GM21737 (cell line): ENCODE measurements around the gene PATZ1.
"Not testable (repeated sequence)": the region's sequence is repeated elsewhere in the genome, so short reads cannot be mapped to it uniquely, and the experiment has no call there.

Experiments used
- ATAC-seq: cut with Tn5 transposase; IDR thresholded peaks from one replicate; pipeline ENCODE4 v1.9.1; 2021; ENCODE audit warnings: mild to moderate bottlenecking, moderate library complexity; ENCODE audit not compliant: unreplicated experiment

Gene PATZ1

DNA sequence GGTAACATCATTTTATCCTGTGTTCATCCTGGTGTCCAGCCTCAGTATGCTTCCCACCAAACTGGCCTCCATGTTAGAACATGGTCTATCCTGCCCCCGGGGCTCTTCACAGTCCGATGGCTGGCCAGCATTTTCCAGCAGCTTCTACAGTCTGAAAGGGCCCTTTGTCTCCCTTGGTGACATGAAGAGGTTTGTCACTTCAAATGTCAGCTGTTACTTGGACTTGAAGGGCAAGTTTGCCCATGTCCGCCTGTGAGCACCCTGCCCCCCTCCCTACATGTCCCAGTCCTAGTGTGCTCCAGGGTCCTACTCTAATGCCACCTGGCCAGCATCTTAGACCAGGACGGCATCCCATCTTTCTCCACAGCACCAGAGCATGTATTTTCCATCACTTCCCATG lies 24.7 kb downstream of the PATZ1 start:
- no peak for ATAC-seq

DNA sequence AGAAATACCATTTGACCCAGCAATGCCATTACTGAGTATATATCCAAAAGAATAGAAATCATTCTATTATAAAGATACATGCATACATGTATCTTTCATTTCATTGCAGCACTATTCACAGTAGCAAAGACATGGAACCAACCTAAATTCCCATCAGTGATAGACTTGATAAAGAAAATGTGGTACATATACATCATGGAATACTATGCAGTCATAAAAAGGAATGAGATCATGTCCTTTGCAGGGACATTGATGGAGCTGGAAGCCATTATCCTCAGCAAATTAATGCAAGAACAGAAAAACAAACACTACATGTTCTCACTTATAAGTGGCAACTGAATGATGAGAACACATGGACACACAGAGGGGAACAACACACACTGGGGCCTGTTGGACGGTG lies 31.9 kb downstream of the PATZ1 start:
- not testable (repeated sequence) for ATAC-seq

DNA sequence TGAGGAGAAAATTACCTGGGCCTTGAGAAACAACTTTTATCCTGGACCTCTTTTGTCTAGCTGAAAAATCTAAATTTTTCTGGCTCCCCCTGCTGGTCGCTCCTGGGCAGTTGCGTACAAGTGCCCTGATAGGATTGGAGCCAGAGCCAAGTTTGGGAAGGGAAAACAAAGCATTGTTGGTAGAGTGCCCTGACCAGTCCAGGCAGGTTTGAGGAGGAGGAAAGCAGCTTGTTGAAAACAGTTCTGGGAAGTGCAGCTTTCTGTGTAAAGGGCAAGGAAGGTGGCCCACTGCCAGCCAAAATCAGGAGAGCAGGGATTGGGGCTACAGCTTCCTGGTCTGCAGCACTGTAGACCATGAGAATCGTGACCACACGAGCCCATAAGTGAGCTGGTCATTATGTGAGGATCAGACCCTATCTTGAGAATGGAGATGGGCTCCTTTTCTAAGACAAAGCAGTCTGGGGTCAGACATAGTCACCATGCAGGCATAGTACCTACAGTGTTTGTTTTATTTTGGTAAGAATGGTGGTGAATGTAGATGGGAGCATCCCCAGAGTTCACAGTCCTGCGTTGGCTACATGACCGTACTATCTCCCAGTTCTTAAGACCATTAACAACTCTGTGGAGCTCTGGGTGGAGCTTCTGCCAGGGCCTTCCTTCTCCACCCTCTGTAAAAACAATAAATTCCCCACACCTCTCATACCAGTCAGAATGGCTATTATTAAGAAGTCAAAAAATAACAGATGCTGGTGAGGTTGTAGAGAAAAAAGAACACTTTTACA lies 32.6 kb downstream of the PATZ1 start:
- no peak for ATAC-seq

DNA sequence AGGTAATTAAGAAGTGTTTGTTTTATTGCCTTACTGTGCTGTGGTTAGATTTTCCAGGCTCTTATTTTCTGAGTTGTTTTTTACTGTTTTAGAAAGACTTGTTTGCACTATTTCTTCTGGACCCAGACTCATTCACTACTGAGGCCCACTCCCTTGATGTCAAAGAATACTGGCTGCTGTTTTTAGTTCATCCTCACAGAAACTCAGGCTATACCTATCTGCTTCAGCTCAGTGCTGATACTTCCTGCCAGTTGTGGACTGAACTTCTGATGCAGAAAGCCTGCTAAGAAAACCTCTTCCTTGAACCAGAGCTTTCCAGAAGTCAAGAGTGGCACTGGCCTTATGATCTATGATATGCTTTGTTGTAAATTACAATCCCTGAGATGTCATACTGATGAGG lies 38.0 kb downstream of the PATZ1 start:
- no peak for ATAC-seq

DNA sequence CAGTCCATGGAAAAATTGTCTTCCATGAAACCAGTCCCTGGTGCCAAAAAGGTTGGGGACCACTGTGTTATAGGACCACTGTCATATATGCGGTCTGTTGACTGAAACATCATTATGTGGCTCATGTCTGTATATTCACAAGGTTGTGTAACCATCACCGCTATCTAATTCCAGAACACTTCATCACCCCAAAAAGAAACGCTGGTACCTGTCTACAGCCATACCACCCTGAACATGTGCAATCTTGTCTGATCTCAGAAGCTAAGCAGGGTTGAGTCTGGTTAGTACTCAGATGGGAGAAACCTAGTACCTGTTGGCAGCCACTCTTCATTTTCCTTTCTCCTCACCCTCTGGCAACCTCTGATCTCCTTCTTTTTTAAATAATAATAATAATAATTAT lies 41.0 kb downstream of the PATZ1 start:
- no peak for ATAC-seq

DNA sequence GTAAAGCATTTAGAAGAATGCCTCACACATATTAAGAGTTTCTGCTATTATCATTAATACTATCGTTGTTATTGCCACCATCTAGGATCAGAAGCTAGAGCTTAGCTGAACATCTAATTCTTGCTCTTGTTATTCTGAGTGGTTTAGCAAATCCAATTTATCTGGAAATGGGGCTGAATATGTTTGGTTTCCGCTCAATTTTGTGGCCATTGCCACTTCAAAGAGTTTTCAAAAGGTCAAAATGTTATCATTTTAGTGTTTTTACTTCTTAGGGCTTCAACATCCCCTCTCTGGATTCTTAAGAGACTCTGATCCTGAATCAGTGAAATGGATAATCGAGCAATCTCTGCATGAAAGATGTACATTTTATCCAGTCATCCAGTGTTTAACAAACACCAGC lies 43.6 kb downstream of the PATZ1 start:
- ATAC-seq, result no peak

DNA sequence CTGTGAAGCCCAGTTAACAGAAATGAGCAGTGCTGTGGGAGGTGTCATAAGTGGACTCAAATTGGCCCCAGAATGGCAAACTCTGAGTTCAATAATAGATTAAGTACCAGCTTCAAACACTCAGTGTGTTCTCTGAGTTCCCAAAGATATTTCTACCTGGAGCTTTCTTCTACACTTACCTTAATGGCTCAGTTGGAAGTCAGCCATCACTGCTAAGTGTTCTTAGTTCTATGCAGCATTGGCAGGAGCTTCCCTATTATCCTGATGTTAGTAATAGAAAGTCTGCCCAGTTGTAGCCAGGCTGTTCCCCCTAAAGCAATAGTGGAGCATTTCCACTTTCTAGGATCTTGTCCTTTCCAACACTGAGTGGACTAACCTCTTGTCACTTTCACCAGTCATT lies 44.1 kb downstream of the PATZ1 start:
- no peak for ATAC-seq

DNA sequence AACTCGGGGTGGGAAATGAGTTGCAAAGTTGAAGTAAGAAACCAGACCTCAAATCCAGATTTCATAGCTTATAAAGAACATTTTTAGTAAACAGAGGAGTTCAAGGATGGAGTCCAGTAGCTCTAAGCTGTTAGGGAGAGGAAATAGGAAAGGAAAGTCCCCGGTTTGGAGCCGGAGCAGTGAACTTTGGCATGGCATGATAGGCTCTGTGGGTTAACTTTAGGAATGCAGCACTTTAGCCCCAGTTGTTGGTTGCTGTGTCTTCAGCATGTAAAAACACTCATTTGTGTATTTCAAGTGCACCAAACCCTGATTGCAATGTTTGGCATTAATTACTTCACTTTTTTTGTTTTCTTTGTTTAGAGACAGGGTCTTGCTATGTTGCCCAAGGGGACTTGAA lies 45.2 kb downstream of the PATZ1 start:
- ATAC-seq, result no peak

DNA sequence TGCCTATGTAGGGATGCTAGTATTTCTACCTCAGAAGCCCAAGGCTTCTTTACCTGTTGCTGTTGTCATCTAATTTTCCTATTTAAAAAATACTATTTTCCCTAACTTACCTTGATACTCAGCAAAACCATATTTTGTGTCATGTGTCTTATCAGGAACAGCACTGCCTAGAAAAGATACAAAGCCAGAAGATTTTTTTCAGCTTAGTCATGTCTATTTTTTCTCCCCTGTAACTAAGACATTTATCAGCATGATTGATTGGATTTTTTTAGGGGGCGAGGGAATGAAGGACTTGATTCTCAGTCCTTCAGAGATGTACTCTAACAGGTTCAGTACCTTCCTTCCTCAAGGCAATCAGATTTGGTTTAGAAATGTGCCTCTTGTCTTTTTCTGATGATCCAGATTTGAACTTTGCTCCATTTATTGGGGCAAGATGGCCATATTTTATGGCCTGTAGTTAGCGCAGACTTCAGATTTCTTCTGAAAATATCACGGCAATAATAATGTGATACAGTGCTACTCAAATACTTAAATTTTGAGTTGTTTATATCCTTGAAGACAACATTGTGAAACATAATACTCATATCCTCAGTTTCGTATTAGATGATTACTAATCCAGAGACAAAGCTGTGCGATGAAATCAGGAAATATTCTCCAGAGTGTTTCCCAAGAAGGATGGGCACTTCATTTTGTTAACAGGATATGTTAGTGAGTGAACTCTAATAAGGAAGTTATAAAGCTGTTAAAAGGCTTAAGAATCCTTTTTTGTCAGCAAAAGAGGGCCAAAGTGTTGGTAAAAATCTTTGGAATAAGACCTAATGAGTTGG lies 50.1 kb downstream of the PATZ1 start:
- ATAC-seq, result no peak

DNA sequence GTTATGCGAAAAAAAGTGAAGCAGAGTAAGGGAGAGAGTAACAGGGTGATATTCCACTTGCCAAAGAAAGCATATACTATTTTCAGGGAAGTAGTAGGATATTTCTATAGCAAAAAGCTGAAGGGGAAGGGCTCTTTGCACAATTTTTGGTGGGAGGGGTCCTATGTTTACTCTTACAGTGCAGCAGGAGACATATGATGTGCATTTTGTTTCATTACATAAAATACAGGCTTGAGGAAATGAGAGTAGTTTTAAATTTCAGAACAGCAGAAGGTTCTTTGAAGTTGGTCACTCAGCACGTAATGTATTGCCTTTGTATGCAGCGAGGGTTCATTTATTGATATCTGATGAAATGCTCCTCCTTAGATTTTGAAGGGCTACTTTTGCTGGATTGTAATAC lies 50.8 kb downstream of the PATZ1 start:
- ATAC-seq, result no peak

DNA sequence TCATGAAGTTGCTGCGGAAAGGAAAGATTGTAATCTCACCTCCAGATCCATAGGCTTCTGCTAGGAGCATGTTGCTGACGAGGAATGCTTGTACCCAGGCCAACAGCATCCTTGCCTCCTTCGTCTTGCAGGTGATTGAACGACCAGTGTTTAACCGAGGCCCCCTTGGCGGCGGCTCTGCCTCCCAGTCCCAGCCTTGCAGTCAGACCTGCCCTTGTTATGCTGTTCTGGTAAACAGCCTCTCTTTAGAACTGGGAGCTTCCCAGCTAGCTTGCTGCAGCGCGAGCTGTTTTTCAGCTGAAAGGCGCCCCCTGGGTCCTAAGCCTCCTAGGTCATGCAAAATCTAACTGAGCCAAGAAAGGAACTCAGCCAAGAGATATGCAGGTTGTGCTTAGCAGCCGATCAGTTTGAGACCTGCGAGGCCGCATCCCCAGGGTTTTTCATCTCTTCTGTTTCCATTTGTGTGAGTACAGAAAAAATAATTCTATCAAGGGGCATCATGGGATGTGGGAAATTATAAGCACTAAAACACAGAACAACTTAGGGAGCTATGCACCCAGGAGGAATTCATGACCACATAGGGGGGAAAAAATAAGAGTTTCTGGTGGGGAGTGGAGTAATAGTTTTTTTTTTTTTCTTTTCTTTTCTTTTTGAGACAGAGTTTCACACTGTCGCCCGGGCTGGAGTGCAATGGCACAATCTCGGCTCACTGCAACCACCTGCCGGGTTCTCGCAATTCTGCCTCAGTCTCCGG lies 53.7 kb downstream of the PATZ1 start, which contains the start of gene PIK3IP1:
Gene PIK3IP1, minus strand, starts transcription at position 253 of the 754 bp plus-strand sequence. Its CDS starts 144 bp downstream, at position 109.
- ATAC-seq, result no peak

DNA sequence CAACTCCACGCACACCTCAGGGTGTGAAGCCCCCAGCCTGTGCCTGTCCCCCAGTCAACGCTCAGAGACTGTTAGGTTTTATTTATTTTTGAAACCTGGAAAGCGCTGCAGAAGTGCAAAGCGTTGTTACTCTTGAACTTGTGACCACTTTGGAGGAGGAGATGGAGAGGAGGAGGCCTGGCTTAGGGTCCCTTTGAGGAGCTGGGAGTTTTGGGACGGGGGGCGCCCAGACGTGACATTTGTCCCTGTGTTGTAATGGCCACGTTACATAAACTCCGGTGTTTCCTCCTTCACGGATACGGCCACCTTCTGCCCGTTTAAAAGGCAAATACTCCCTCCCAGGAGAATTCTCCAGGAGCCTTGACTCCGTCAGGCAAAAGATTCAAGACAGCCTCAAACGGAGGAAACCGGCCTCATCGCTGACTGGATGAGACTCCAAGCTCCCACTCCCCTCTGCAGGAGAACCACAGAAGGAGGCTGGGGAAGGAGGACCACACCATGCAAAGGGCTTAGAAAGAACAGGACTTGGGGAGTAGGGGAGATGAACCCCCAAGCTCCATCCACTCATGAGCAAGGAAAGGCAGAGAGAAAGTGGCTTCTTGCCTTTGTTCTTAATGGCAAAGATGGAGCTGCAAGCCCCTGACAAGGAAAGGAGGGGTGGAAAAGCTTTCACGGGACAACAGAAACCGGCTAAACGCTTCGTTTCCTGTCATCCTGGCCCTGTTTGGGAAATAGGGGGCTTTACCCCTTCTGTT lies 54.5 kb downstream of the PATZ1 start:
- ATAC-seq, result no peak

DNA sequence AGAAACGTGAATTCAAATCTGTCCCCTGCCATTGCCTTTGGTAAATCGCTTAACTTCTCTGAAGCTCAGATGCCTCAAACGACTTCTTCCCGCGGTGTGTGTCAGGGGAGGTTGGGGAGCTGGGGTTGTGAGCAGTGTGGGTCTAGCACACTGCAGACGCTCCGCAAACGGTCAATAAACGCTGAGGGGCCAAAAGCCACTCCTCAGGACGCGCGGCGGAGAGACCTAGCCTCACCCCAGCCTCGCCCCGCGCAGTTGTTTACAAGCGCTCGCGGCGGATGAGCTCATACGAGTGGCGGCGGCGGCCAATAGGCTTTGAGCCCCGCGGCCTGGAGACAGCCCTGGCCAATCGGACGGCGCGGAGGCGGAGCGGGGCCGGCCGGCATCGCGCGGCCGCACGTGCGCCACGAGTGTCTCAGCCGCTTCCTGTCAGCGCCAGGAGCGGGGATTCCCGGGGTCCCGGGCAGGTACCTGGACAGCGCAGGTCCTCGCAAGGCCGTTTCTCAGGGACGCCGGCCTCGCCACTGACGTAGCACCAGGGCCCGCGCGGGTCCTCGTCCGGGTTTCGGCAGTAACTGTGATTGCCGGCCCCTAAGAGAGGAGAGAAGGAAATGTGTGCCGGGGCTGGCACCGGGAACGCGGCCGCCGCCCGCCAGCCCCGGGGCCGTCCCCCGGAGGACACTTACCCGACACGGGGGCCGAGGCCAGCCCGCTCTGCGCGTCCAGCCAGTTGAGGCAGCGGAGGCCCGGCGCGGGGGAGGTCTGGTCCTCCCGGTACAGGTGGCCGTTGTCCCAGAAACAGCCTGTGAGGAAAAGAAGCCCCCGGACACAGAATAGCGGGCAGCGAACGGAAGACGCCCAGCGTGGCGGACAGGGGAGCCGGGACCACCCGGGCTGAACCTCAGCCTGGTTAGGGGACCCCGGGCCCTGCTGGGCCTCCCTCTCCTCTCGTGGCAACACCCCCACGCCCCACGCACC lies 55.4 kb downstream of the PATZ1 start:
- ATAC-seq, result peak; percentile 85

DNA sequence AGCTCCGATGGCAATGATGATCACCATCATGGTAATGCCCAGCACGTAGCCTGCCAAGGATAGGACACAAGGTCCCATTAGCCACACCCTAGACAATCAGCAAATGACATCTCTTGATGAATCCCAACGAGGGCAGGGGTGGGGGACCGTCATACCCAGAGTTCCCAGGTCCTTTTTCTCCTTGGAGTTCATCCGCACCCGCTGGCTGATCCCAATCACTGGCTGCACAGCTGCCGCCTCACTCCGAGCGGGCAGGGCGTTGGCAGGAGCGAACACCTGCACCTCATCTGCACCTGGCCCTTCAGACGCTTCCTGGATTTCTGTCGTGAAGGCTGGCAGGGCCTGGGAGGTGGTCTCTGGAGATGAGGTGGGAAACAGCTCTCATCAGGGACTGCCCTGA lies 56.8 kb downstream of the PATZ1 start:
- no peak for ATAC-seq

DNA sequence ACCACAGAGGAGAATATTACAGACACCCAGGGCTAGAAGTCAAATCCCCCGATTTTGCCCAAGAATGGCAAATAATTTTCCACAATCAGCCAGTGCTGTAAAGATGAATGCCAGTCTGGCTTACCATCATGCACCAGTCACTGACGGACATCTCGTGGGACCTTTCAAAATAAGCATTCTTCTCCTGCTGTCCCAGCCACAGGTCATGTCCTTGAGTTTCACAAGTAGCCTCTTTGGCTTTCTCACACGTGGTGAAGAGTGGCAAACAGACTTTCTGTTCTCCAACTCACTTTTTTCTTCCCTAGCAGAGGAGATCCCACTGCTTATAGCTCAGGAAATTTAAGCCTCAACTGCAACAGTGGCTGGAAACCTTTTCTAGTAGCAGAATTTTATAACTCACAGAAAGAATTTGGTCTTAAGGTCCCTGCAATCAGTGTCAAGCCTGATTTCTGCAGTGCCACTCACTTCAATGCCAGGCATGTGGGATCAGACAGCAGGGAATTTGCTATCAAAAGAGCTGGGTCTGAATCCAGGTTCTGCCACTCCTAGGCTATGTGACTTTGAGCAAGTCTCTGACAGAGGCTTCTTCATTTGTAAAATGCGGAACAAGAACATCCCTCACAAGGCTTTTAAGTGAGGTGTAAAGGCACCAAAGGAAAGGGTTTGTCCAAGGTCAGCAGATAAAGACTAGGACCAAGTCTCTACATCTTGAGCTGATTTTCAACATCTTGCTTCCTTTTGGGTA lies 57.5 kb downstream of the PATZ1 start:
- ATAC-seq, result no peak

DNA sequence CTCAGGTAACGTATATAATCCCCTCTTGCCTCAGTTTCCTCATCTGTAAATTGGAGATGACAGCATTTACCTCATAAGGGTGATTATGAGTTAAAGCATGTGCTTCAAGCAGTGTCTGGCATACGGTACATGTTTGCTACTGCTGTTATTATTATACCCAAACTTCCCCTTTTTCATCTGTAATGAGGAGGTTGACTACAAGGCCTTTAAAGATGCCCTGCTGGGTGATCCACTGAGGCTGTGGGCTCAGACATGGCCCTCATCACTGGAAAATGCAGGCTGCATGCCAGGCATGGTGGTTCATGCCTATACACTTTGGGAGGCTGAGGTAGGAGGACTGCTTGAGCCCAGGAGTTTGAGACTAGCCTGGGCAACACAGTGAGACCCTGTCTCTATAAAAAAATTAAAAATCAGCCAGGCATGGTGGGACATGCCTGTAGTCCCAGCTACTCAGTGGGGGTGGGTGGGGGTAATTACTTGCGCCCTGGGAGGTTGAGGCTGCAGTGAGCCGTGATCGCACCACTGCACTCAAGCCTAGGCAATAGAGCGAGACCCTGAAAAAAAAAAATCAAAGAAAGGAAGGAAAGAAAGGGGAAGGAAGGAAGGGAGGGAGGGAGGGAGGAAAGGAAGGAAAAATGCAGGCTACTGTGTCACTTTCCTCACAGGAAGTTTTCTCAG lies 58.2 kb downstream of the PATZ1 start:
- ATAC-seq, result no peak

DNA sequence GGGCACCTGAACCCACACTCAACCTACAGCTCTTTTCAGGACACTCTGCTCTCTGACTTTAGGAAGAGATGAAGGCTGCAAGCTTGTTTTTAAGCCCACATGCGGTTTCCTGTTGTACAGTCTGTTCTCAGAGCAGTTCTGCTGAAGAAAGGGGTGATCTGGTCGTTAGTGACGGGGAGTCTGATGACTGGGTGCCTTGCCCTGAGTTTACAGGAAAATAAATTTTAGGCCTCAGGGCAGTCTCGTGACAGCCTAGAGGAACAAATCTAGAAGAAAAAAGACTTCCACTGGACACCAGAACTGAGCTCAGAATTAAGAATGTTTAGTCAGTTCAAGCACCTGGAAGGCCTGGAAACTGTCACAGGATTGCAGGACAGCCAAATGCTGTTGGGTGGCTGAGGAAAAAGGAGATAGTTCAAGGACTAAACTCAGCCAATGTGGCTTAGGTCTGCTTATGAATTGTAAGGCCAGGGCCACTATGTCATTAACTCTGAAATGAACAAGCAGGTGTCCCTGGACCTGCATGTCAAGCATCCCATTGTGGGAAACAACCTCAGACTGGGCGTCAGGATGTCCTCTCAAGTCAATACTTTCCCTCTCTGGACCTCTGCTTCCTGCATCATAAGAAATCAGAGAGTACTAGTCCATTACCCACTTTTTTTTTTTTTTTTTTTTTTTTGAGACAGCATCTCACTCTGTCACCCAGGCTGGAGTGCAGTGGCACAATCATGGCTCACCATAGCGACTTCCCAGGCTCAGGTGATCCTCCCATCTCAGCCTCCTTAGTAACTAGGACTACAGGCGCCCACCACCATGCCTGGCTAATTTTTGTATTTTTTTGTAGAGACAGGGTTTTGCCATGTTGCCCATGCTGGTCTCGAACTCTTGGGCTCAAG lies 59.5 kb downstream of the PATZ1 start:
- no peak for ATAC-seq
